ENCODE data around the gene TGFBRAP1.

- TF ChIP-seq POLR2A (IDR thresholded peaks at IDR 0.05; ENCODE audit: low read length): no peak
- TF ChIP-seq GATA1 (IDR thresholded peaks at IDR 0.05; ENCODE audit: low read depth, low read length): no peak
Measured at GRCh38 chr2:105235388-105236059, 94.0 kb downstream of the TGFBRAP1 start.

Data from erythroblast (primary cell).